ENCODE results near the gene GATM. TPM values are rescaled to one million over a fixed set of nuclear protein-coding genes. Genes with fewer than 3 reads are reported as not detected.
A peak's percentile ranks its signal among the peaks of the same experiment; 100 is the strongest.

The GATM gene, protein sequence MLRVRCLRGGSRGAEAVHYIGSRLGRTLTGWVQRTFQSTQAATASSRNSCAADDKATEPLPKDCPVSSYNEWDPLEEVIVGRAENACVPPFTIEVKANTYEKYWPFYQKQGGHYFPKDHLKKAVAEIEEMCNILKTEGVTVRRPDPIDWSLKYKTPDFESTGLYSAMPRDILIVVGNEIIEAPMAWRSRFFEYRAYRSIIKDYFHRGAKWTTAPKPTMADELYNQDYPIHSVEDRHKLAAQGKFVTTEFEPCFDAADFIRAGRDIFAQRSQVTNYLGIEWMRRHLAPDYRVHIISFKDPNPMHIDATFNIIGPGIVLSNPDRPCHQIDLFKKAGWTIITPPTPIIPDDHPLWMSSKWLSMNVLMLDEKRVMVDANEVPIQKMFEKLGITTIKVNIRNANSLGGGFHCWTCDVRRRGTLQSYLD
- 0.65 and 1.0 TPM in 2 replicates for total RNA-seq

DNA sequence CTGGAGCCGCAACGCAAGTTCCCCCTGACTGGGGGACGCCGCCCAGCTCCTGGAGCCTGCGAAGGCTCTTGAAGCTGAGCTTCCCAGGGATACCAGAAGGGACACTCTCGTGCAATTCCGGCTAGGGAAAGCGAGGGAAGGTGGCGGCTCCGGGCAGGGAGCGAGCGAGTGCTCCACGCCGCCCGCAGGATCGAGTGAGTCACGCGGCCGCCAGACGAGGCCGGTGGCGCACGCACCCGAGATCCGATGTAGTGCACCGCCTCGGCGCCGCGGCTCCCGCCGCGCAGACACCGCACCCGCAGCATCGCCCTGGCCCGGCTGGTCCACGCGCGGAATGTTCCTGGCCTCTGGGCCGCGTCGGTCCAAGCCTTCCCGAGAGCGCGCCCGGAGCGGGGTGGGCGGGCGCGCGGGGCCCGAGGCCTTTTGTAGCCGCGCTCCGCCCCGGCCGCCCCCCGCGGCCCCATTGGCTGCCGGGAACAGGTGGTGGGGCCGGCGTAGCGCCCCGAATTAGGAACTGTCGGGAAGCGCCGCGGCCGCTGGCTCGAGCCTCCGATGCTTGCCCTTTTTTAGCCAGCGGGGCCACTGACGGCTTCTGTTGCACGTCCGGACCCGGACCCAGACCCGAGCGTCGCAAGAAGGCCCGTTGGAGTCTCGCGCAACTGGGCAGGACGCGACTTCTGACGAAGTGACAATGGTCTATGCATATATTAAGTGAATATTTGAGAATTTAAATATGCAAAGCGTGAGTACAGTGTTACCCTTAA is at the start of gene GATM:
GATM (minus strand) TSS at position 396 of the 764 bp plus-strand sequence; CDS start at position 305, 91 bp downstream.
- DNase-seq = peak; percentile 77
- H3K27me3 Mint-ChIP-seq = peaks cover 82% of the 10 kb centered on the region
- peaks cover 10% of the 10 kb centered on the region for H3K4me1 Mint-ChIP-seq
- no peak within 1 kb of the TSS for H3K27ac Mint-ChIP-seq
- H3K9me3 Mint-ChIP-seq = no peaks in the 10 kb centered on the region
- H3K4me3 Mint-ChIP-seq = peak within 1 kb of the TSS; percentile 72
- no peaks in the 10 kb centered on the region for H3K36me3 Mint-ChIP-seq (ENCODE audit: low read depth)
- intact Hi-C loops (cut with micrococcal nuclease) = no loop called here

DNA sequence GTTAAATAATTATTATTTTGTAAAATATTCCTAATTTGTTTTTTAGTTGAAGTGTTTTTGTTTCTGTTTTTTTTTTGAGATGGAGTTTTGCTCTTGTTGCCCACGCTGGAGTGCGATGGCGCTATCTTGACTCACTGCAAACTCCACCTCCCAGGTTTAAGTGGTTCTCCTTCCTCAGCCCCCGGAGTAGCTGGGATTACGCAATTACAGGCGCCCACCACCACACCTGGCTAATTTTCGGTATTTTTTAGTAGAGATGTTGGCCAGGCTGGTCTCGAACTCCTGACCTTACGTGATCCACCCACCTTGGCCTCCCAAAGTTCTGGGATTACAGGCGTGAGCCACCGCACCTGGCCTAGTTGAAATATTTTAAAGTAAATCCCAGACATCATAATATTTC is 48.7 kb upstream of the GATM start:
- DNase-seq = no peak
- intact Hi-C loops (cut with micrococcal nuclease) = no loop called here
- Mint-ChIP-seq H3K36me3 (ENCODE audit: low read depth) (peaks cover 5% of the 10 kb centered on the region), H3K27me3 (peaks cover 10% of the 10 kb centered on the region), H3K27ac (no peak overlapping the region), H3K4me1 (peaks cover 2% of the 10 kb centered on the region), H3K4me3 (no peak overlapping the region), H3K9me3 (no peaks in the 10 kb centered on the region)

DNA sequence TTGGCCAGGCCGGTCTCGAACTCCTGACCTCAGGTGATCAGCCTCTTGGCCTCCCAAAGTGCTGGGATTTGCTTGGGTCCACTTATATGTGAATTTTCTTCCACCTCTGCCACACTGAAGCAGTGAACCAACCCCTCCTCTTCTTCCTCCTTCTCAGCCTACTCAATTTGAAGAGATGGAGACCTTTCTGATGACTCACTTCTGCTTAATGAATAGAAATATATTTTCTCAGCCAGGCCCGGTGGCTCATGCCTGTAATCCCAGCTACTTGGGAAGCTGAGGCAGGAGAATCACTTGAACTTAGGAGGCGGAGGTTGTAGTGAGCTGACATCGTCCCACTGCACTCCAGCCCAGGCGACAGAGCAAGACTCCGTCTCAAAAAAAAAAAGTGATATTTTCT is 46.8 kb upstream of the GATM start:
- DNase-seq = no peak
- intact Hi-C loops (cut with micrococcal nuclease) = no loop called here
- H3K4me3 Mint-ChIP-seq = no peak overlapping the region
- no peak overlapping the region for H3K27ac Mint-ChIP-seq
- H3K4me1 Mint-ChIP-seq = peaks cover under 1% of the 10 kb centered on the region
- peaks cover 6% of the 10 kb centered on the region for H3K27me3 Mint-ChIP-seq
- no peaks in the 10 kb centered on the region for H3K9me3 Mint-ChIP-seq
- peaks cover 16% of the 10 kb centered on the region for H3K36me3 Mint-ChIP-seq (ENCODE audit: low read depth)

DNA sequence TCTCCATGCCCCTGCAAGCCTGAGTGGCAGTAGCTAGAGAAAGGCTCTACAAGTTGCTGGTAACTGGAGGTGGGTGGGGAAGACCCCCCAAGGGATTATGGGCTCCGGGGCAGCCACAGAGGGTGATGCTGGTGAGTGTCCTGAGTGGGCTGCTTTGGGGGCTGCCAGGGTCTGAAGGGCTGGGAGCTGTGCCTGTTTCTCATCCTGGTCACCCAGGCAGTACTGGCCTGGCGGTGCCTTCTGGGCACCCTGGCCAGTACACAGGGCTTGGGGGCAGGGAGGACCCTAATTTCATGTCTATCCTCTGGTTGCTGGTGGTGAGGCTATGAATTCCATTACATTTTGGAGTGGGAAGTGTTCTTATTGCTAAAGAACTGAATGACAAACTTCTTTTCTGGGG is 46.1 kb upstream of the GATM start:
- no peaks in the 10 kb centered on the region for H3K9me3 Mint-ChIP-seq
- H3K36me3 Mint-ChIP-seq (ENCODE audit: low read depth) = peaks cover 22% of the 10 kb centered on the region
- intact Hi-C loops (cut with micrococcal nuclease) = no loop called here
- no peak for DNase-seq
- H3K4me1 Mint-ChIP-seq = peaks cover 2% of the 10 kb centered on the region
- peaks cover 6% of the 10 kb centered on the region for H3K27me3 Mint-ChIP-seq
- no peak overlapping the region for H3K27ac Mint-ChIP-seq
- no peak overlapping the region for H3K4me3 Mint-ChIP-seq

DNA sequence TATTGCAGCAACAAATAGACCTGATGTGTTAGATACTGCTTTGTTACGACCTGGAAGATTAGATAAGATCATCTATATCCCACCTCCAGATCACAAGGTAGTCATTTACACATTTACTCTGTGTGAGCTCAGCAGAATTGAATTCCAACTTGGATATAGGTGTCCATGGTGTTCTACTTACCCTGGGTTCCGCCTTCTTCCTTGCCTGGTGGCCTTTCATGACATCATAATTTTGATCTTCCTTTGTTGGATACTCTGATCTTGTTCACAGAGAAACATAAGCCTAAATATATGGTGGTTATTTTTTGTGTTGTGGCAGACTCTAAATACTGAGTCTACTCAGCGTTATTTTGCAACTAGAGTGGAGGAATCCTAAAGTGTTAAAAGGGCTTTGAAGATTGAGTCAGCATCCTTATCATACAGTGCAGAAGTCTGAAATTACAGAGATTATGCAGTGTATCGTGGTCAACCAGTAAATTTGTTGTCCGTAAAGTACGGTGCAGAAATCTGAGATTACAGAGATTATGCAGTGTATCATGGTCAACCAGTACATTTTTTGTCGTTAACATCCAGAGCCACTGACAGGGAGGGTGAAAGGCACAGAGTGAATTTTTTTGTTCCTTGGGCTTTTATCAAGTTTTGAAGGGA is 39.1 kb upstream of the GATM start:
- intact Hi-C loops (cut with micrococcal nuclease) = no loop called here
- Mint-ChIP-seq H3K27me3 (no peaks in the 10 kb centered on the region), H3K4me1 (peaks cover 25% of the 10 kb centered on the region), H3K4me3 (no peak overlapping the region), H3K9me3 (no peaks in the 10 kb centered on the region), H3K36me3 (ENCODE audit: low read depth) (peaks cover 70% of the 10 kb centered on the region), H3K27ac (no peak overlapping the region)
- DNase-seq = no peak

DNA sequence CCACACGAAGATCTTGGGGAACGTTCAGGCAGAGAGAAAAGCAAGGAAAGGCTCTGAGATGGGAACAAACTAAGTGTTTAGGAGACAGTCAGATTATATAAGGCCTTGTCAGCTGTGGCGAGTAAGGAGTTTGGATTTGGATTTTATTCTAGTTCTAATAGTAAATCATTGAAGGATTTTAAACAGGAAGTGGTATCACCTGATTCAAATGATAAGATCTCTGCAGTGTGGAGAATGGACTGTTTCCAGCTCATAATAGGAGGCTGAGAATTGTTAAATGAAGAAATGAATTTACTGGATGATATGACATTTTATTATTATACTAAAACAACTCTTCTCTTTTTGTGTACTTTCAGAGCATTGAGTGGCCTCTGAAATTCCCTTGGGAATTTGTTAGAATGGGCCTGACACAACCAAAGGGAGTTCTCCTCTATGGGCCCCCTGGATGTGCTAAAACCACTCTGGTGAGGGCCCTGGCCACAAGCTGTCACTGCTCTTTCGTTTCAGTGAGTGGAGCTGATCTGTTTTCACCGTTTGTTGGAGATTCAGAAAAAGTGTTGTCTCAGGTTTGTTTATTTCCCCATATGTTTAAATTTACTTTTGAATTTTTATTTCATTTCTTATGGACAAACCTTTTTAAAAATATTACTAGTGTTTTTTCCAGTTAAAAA is 36.0 kb upstream of the GATM start:
- H3K4me1 Mint-ChIP-seq = peaks cover 27% of the 10 kb centered on the region
- H3K36me3 Mint-ChIP-seq (ENCODE audit: low read depth) = peaks cover 70% of the 10 kb centered on the region
- intact Hi-C loops (cut with micrococcal nuclease) = no loop called here
- no peaks in the 10 kb centered on the region for H3K9me3 Mint-ChIP-seq
- no peaks in the 10 kb centered on the region for H3K27me3 Mint-ChIP-seq
- peak overlapping the region; percentile 40 for H3K27ac Mint-ChIP-seq
- H3K4me3 Mint-ChIP-seq = no peak overlapping the region
- no peak for DNase-seq

DNA sequence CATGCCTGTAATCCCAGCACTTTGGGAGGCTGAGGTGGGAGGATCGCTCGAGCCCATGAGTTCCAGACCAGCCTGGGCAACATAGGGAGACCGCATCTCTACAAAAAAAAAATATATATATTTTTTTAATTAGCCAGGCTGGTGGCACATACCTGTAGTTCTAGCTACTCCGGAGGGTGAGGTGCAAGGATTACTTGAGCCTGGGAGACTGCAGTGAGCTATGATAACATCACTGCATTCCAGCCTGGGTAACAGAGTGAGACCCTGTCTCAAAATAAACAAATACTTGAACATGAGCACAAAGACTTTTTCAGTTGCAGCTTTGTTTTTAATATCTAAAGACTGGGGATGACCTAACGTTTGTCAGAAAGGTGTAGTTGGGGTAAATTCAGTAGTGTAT is 31.3 kb upstream of the GATM start:
- intact Hi-C loops (cut with micrococcal nuclease) = loop anchor here (10.0 kb wide), 1 partner anchor 685 kb away; no protein-coding TSS in a partner anchor
- DNase-seq = no peak
- peaks cover 77% of the 10 kb centered on the region for H3K36me3 Mint-ChIP-seq (ENCODE audit: low read depth)
- H3K27me3 Mint-ChIP-seq = no peaks in the 10 kb centered on the region
- H3K4me3 Mint-ChIP-seq = no peak overlapping the region
- no peaks in the 10 kb centered on the region for H3K9me3 Mint-ChIP-seq
- H3K4me1 Mint-ChIP-seq = peaks cover 47% of the 10 kb centered on the region
- no peak overlapping the region for H3K27ac Mint-ChIP-seq

DNA sequence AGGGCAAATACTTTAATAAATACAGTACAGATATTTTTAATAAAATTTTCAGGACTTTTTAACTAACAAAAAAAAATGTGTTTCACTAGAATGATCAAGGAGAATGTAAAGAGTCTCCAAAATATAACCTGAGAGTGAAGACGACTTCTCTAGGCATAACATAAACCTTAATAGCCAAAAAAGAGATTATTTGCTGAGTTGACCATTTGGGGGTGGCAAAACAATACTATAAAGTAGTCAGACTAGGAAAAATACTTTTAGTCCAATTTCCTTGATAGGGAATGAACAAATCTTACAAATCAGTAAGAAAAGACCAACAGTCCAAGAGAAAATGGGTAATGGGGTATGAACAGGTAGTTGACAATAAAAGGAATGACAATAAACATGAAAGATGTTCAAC is 29.4 kb upstream of the GATM start:
- peaks cover 35% of the 10 kb centered on the region for H3K4me1 Mint-ChIP-seq
- peaks cover 66% of the 10 kb centered on the region for H3K36me3 Mint-ChIP-seq (ENCODE audit: low read depth)
- intact Hi-C loops (cut with micrococcal nuclease) = loop anchor here (10.0 kb wide), 1 partner anchor 683 kb away; no protein-coding TSS in a partner anchor
- no peak for DNase-seq
- no peak overlapping the region for H3K4me3 Mint-ChIP-seq
- H3K27me3 Mint-ChIP-seq = no peaks in the 10 kb centered on the region
- H3K27ac Mint-ChIP-seq = no peak overlapping the region
- no peaks in the 10 kb centered on the region for H3K9me3 Mint-ChIP-seq

DNA sequence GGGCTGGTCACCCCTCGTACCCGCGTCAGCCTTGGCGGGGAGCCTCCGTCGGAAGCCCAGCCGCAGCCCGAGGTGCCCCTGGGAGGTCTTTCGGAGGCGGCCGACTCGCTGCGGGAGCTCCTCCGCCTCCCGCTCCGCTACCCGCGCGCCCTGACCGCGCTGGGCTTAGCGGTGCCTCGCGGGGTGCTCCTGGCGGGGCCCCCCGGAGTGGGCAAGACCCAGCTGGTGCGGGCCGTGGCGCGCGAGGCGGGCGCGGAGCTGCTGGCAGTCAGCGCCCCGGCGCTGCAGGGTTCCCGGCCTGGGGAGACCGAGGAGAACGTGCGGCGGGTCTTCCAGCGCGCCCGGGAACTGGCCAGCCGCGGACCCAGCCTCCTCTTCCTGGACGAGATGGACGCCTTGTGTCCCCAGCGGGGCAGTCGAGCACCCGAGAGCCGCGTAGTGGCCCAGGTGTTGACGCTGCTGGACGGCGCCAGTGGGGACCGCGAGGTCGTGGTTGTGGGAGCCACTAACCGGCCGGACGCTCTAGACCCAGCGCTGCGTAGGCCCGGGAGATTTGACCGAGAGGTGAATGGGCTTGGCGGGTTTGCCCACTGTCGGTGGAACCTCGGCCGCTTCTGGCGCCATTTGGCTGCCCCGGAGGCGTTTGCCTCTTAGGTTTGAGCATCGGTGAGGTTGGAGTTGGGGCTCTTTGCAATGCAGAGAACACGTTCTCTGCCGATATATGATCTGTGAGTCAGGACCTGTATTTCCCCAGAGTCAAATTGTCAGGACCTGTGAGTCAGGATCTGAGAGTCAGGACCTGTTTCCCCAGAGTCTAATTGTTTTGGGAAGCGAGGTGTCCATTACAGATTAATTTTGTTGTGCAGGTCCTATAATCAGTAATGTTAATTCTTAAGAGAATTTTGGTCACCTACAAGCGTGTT is 24.9 kb upstream of the GATM start:
- H3K9me3 Mint-ChIP-seq = no peaks in the 10 kb centered on the region
- DNase-seq = peak; percentile 78
- intact Hi-C loops (cut with micrococcal nuclease) = loop anchor here (1.0 to 10.0 kb wide), 5 partner anchors 52 to 678 kb away; partner anchors contain the start of gene BLOC1S6

DNA sequence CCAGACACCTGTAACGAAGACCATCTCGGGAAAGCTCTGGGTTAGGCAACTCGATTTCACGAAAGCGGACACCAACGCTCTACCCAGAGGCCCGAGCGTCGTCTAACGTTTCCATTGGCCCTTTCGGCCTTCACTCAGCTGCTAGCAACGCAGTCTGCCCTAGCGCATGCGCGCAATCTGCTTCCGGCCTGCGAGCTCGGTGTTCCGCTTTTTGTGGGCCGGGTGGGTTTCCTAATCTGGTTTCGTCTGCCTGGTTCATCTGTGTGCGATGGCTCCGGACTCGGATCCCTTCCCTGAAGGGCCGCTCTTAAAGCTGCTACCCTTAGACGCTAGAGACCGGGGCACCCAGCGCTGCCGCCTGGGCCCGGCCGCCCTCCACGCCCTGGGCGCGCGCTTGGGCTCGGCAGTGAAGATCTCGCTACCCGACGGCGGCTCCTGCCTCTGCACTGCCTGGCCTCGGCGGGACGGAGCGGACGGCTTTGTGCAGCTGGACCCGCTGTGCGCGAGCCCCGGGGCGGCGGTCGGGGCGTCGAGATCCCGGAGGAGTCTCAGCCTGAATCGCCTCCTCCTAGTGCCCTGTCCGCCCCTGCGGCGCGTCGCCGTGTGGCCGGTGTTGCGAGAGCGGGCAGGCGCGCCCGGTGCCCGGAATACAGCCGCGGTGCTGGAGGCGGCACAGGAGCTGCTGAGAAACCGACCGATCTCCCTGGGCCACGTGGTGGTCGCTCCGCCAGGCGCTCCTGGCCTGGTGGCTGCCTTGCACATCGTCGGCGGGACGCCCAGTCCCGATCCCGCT is 24.0 kb upstream of the GATM start:
- DNase-seq = peak; percentile 98
- peak overlapping the region; percentile 90 for H3K4me3 Mint-ChIP-seq

More for the DNA sequence above, 24.9 kb upstream of the GATM start:
- H3K27ac Mint-ChIP-seq = peak overlapping the region; percentile 87
- peaks cover 33% of the 10 kb centered on the region for H3K36me3 Mint-ChIP-seq (ENCODE audit: low read depth)
- no peaks in the 10 kb centered on the region for H3K27me3 Mint-ChIP-seq
- H3K4me1 Mint-ChIP-seq = peaks cover 27% of the 10 kb centered on the region
- peak overlapping the region; percentile 90 for H3K4me3 Mint-ChIP-seq

DNA sequence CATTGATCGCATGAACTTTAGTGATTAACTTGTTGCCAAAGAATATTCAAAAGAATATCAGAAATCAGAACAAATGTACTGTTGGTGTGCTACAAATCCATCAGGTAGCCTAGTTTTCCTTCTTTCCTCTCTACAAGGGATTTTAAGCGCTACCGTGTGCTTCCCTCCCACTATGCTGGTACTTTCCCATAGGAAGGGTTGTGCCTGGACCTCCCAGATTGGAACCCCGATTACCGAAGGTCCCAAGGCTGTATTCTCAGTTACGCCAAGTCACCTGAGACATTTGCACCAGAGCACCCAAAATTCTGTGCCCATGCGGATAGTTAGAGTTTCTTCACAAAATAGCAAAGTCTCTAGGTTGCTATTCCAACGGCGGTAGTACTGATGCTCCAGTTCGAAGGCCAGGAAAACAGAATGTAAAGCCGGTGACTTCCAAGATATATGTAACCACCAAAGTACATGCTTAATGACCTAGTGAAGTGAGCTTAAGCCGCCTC is 23.4 kb upstream of the GATM start:
- Mint-ChIP-seq H3K4me1 (peaks cover 23% of the 10 kb centered on the region), H3K9me3 (no peaks in the 10 kb centered on the region), H3K4me3 (peak overlapping the region; percentile 90), H3K27ac (peak overlapping the region; percentile 87), H3K36me3 (ENCODE audit: low read depth) (peaks cover 21% of the 10 kb centered on the region), H3K27me3 (peaks cover 10% of the 10 kb centered on the region)
- no peak for DNase-seq
- intact Hi-C loops (cut with micrococcal nuclease) = loop anchor here (1.0 to 10.0 kb wide), 5 partner anchors 53 to 677 kb away; partner anchors contain the start of gene BLOC1S6

More for the DNA sequence above, 24.0 kb upstream of the GATM start:
- intact Hi-C loops (cut with micrococcal nuclease) = loop anchor here (1.0 to 10.0 kb wide), 5 partner anchors 52 to 678 kb away; partner anchors contain the start of gene BLOC1S6
- H3K27me3 Mint-ChIP-seq = peaks cover 5% of the 10 kb centered on the region
- H3K4me1 Mint-ChIP-seq = peaks cover 26% of the 10 kb centered on the region
- peaks cover 26% of the 10 kb centered on the region for H3K36me3 Mint-ChIP-seq (ENCODE audit: low read depth)
- H3K9me3 Mint-ChIP-seq = no peaks in the 10 kb centered on the region
- peak overlapping the region; percentile 87 for H3K27ac Mint-ChIP-seq

Data from activated CD4-positive, alpha-beta T cell treated with anti-CD3 and anti-CD28 coated beads, Interleukin-2, amount 10 ng/mL, durations not matched to agents 24 days and 14 days (primary cell).